ENCODE results near the gene NAALAD2. TPM values are rescaled to one million over a fixed set of nuclear protein-coding genes. Genes with fewer than 3 reads are reported as not detected.
"Not testable (repeated sequence)": the region's sequence is repeated elsewhere in the genome, so short reads cannot be mapped to it uniquely, and the experiment has no call there.

The NAALAD2 gene
- total RNA-seq (2014; rRNA removed; shearing (Covaris generic)), result 0.07 TPM in 1 of 2 replicates, not detected in the other

DNA sequence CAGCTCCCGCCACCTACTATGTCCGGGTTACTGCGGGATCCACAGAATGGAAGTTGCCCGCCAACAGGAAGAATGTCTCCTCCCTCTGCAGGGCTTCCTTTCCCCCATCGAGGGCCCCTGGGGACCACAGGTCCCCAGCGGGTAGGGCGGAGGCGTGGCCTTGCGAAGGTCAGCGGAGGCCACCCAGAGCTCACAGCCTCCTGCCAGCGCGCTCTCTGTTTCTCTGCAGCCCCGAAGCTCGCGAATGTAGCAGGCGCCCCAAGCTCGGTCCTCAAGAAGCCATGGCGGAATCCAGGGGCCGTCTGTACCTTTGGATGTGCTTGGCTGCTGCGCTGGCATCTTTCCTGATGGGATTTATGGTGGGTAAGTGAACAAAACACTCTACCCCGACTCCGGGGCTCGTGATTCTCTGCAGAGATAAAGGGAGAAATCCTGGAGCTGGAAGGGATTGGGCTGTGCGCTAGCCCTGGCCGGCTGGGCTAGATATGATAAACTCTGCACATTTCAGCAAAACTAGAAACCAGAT is at the start of gene NAALAD2:
Gene NAALAD2, plus strand, starts transcription at position 186 of the 526 bp plus-strand sequence. Its CDS starts 96 bp downstream, at position 282.
- no peak for DNase-seq (ENCODE audit: low spot score)

DNA sequence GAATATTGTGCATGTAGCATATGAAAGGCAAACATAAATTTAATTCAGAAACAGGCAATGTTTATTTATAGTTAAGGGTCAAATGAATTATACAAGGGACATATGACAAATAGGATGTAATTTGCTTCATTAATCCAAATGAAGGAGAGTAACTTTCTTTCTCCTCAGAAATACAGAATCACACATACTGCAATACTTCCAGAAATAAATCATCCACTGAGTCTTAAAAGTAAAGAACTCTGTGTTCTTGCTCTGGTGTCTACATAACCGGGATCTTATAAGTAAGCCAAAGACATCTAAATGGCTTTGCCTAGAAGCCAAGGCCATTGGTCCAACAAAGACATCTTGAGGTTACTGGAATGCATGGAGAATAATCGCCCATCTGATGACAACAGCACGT is 48.8 kb upstream of the NAALAD2 start, which contains the start of gene UBTFL1:
Gene UBTFL1, plus strand, starts transcription at position 301 of the 400 bp plus-strand sequence. Its CDS starts 0 bp downstream, at position 301.
- not testable (repeated sequence) for DNase-seq (ENCODE audit: low spot score)

DNA sequence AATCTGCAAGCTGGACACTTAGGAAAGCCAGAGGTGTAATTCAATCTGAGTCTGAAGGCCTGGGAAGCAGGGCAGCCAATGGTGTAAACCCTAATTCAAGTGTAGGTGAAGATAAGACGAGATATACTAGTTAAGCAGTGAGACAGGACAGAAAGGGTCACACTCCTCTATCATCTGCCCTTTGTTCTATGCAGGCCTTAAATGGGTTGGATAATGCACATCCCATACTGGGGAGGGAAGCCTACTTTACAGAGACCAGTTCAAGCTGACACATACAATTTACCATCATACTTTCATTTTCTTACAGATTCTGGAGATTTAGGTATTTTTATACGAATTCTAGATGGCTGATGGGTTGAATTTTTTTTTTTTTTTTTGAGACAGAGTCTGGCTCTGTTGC is 45.7 kb upstream of the NAALAD2 start:
- not testable (repeated sequence) for DNase-seq (ENCODE audit: low spot score)

DNA sequence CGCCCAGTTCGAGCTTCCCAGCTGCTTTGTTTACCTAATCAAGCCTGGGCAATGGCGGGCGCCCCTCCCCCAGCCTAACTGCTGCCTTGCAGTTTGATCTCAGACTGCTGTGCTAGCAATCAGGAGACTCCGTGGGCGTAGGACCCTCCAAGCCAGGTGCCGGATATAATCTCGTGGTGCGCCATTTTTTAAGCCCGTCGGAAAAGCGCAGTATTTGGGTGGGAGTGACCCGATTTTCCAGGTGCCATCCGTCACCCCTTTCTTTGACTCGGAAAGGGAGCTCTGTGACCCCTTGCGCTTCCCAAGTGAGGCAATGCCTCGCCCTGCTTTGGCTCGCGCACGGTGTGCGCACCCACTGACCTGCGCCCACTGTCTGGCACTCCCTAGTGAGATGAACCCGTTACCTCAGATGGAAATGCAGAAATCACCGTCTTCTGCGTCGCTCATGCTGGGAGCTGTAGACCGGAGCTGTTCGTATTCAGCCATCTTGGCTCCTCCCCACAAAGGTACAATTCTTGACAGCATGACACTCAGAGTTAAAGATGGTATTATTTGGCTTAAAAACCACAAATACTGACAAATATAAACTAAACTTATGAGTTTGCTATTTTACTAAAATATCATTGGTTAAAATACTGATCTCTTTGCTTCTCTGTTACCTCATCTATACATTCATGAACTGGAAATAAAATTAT is 39.1 kb upstream of the NAALAD2 start:
- DNase-seq (ENCODE audit: low spot score), result not testable (repeated sequence)

DNA sequence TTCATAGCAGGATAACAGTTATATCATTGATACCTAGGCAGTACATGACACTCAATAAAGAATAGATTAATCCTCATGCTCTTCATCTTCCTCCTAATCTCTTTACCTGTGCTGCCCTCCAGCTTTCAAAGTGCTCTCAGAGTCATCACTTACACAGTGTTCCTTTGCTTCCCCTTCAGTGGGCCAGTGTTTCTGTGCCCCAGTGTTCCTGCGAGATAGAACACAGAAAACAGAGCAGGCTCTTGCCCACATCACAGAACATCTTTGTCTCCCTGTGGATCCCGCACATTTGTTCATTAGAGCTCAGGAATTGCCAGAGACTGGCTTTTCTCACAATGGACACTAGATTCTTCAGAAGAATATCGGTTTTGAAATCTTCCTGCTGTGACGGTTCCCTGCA is 36.2 kb upstream of the NAALAD2 start:
- not testable (repeated sequence) for DNase-seq (ENCODE audit: low spot score)

DNA sequence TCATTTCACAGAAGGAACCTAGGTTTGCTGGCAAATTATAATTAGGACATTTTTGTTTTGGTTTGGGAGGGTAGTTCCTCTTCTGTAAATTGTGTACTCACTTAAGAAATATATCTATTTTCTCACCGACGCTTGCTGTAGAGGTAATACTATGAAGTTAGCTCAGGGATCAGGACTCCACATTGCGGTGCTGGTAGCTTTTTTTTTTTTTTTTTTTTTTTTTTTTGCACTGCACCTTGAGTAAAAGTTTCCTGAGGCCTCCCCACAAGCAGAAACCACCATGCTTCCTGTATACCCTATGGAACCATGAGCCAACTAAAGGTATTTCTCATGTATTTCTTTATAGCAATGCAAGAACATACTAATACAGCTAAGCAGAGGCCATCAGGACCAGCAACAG is 34.0 kb upstream of the NAALAD2 start:
- no peak for DNase-seq (ENCODE audit: low spot score)

DNA sequence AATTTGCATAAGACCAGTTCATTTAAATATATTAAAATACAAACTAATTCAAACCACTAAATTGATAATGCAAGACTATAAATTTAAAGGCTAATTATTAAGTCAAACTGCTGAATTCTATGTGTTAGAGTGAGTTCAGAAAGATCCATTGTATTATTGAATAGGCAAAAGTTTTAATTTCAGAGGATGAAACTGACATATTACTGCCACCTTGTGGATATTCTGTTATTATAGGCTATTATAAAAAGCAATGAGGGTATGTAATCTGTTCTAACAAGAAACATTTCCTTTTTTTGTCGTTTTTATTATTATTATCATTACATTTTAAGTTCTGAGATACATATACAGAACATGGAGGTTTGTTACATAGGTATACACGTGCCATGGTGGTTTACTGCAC is 20.9 kb upstream of the NAALAD2 start:
- DNase-seq (ENCODE audit: low spot score), result no peak

DNA sequence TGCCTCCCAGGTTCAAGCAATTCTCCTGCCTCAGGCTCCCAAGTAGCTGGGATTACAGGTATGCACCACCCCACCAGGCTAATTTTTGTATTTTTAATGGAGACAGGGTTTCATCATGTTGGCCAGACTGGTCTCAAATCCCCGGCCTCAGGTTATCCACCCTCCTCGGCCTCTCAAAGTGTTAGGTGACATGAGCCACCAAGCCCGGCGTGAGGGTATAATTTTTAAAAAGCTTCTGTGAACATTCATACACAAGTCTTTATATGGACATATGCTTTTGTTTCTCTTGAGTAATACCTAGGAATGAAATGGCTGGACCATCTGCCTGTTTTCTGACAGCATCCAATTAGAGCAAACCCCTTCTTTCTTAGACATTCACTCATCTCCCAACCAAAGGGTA is 14.3 kb upstream of the NAALAD2 start:
- no peak for DNase-seq (ENCODE audit: low spot score)

DNA sequence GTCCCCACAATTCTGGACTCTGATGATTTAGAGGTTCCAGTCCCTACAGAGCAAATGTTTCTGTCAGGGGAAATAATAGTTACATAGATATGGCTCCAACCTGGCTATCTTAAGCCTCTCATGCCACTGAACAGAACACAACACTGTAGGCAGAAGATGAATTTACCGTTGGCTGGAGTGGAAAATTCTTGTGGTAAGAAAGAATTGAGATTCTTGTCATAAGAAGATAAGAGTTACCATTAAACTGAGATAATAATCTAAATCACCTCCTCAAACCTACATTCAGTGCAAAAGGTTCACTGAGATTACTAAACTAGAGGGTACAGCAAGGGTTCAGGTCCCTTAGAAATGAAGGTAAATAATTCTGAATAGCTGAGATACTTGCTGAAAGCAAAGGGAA is 10.1 kb upstream of the NAALAD2 start:
- no peak for DNase-seq (ENCODE audit: low spot score)

DNA sequence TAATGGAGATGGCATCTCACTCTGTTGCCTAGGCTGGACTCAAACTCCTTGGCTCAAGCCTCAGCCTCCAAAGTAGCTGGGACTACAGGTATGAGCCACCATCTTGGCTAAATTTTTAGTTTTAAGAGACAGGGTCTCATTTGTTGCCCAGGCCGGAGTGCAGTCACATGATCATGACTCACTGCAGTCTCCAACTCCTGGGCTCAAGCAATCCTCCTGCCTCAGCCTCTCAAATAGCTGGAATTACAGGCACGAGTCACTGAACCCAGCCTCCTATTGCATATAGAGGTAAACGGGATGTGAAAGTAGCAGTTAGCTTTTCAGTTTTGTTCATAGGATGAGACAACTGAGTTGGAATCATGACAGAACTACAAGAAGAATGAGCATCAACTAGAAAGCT is 9.5 kb upstream of the NAALAD2 start:
- DNase-seq (ENCODE audit: low spot score), result no peak

DNA sequence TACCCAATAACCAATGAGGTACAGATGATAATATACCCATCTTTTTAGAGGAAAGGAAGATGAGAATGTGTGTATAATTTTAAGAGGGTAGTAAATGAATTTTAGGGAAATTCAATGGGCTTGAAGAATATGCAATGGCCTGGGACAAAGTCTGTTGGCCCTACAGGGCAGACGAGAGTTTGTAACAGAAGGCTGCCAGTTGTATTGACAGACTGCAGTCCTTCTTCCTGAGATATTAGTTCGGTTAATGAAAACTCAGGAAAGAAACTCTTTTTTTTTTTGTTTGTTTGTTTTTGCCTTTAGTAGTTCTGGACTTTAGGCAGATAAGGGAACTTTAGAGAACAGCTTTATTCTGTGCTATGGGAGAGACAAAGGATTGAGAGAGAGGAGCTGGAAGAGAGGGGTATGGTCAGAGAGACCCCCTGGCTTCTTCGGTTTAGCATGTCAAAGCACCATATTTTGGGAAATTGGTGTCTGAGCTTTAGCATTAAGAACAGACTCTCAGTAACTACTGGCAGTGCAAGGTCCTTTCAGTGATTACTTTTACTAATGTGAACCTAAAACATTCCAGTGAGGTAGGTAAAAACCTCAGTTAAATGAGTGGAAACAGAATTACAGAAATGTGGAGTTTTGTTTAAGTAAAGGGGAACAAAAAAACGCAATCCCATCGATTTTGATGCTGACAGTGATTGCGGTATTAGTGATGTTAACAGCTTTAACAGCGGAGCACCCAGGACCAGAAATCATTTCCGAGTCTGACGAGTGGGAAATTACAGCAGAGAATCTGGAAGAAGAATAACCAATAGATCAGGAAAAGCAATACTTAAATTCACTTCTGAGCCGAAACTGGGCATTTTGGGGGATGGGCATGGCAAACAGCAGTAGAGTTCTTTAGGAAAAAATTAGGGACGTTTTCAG is 644 bp upstream of the NAALAD2 start:
- DNase-seq (ENCODE audit: low spot score), result no peak

DNA sequence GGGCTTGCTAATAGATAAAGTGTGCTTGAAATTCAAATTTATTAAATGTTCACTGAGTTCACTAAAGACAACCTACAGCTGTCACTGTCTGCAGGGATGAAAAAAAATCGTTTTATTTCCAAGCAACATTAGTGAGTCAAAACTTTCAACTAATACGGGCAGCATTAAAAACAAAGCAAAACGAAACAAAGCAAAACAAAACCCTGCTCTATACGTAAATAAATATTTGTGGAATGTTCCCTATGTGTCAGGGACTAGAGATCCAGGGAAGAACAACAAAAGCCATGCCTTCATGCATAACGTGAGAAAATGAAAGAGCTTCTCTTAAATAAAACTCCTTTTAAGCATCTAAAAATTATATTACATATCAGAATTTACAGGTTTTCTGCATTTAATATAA is 553 bp downstream of the NAALAD2 start:
- no peak for DNase-seq (ENCODE audit: low spot score)

DNA sequence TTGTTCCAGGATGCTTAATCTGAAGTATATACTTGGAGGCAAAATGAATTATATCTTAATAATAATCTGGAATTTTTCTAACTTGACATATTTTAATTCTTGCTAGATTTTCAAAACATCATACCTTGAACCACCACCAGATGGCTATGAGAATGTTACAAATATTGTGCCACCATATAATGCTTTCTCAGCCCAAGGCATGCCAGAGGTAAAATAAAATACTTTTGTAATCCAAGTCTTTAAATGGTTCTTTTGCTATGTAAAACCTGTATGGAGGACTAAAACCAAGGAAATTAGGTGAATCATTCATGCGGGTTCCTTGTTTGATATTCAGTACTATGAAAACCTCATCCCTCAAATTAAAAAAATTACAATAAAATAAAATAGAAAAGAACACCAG is 14.4 kb downstream of the NAALAD2 start:
- no peak for DNase-seq (ENCODE audit: low spot score)

DNA sequence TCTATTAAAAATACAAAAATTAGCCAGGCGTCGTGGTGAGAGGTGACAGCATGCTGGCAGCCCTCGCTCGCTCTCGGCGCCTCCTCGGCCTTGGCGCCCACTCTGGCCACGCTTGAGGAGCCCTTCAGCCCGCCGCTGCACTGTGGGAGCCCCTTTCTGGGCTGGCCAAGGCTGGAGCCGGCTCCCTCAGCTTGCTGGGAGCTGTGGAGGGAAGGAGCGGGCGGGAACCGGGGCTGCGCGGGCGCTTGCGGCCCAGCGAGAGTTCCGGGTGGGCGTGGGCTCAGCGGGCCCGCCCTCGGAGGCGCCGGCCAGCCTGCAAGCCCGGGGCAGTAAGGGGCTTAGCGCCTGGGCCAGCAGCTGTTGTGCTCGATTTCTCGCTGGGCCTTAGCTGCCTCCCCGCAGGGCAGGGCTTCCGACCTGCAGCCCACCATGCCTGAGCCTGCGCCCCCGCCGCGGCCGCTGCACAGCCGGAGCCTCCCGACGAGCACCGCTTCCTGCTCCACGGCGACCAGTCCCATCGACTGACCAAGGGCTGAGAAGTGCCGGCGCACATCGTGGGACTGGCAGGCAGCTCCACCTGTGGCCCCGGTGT is 32.6 kb downstream of the NAALAD2 start:
- DNase-seq (ENCODE audit: low spot score), result not testable (repeated sequence)

DNA sequence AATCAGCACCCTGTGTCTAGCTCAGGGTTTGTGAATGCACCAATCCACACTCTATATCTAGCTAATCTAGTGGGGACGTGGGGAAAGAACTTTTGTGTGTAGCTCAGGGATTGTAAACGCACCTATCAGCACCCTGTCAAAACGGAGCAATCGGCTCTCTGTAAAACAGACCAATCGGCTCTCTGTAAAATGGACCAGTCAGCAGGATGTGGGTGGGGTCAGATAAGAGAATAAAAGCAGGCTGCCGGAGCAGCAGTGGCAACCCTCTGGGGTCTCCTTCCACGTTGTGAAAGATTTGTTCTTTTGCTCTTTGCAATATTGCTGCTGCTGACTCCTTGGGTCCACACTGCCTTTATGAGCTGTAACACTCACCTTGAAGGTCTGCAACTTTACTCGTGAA is 33.2 kb downstream of the NAALAD2 start:
- not testable (repeated sequence) for DNase-seq (ENCODE audit: low spot score)

DNA sequence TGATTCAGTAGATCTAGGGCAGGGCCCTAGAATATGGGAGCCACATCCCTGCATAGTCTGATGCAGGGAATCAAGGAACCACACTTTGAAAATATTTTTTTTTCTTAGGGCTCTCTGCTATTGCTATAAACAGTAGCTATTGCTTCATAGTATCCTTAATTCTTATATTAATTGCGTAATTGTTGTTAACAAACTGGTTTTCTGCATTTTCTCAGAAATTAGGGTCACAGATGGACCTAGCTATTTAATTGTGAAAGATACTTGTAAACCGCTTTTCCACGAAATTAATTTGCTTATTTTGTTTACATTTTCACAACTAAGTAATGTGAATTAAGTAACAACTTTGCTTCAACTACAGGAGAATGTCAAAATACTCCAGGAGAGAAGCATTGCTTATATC is 34.1 kb downstream of the NAALAD2 start:
- DNase-seq (ENCODE audit: low spot score), result no peak

DNA sequence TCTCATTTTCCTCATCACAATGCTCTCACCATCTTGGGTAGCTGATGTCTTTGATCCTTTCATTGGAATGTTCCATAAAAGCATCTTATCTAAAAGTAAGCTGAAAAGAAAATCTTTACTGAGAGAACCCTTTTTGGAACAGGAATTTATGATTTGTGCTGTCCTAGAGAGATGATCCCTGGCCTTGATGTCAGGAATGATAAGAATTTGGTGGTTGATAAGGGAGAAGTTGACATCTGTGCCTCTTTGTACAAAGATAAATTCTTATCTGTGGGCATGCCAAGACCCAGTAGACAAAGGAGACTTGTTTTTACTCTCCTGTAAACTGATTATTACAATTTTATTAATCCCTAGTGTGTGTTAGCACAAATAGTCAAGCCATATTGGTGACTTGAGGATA is 36.9 kb downstream of the NAALAD2 start:
- no peak for DNase-seq (ENCODE audit: low spot score)

DNA sequence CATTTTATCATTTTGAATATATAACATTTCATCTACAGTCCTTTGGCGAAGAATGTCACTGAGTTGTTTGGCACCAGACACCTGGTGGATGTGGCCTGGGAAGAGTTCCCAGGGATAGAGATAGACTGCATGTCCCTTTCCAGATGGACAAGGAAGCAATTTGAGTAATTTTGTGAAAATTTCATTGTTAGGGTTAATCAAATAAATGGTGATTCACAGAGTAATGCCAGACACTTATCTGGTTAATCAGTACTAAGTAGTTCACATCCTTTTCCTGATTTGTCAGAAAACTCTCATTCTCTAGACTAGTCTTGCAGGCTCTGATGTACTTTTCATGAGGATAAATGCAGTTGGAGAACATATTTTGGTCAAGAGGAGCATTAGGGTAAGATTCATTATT is 41.6 kb downstream of the NAALAD2 start:
- DNase-seq (ENCODE audit: low spot score), result no peak

DNA sequence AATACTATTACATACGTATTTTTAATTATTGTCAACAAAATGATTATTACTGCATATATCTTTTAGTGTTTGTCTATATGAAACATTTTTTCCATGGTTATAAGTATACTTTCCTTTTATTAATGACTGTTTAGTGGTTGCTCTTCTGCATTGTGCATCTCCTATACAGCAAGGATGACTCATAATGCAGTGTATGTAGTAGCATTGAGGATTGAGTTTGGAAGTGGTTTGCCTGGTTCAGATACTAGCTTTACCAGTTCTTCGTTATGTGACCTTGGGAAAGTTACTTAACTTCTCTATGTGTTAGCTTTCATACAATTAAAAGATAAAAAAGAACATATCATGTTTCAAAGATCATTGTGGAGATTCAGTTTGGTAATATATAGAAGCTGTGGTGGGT is 44.3 kb downstream of the NAALAD2 start:
- no peak for DNase-seq (ENCODE audit: low spot score)

DNA sequence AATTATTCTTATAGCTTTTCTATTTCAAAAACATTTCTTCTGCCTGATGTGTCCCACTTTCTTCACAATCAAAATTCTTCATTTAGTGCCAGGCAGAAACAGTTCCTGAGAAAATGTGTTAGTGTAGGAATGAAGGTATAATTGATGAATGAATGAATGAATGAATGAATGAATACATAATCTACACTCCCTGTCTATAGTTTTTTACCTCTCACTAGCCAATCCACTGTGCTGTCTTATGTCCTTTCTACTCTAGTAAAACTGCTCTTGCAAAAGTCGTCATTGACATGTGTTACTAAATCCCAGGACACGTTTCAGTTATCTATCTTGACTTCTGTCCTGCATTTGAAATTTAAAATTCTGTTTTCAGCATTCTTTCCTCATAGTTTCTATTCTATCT is 45.5 kb downstream of the NAALAD2 start:
- no peak for DNase-seq (ENCODE audit: low spot score)

DNA sequence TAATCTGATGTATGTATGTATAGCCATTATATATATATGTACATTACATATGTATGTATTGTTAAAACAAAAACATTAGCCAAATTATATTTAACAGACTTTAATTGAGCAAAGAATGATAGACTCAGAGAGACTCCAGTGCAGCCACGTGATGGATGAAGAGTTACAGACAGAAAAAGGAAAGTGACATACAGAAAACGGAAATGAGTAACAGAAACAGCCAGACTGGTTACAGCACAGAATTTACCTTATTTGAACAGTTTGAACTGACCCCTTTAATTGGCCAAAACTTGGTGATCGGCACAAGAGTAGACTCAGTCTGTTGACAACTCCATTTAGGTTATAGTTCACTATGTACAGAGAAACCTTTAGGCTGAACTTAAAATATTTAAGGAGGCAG is 53.4 kb downstream of the NAALAD2 start:
- no peak for DNase-seq (ENCODE audit: low spot score)

DNA sequence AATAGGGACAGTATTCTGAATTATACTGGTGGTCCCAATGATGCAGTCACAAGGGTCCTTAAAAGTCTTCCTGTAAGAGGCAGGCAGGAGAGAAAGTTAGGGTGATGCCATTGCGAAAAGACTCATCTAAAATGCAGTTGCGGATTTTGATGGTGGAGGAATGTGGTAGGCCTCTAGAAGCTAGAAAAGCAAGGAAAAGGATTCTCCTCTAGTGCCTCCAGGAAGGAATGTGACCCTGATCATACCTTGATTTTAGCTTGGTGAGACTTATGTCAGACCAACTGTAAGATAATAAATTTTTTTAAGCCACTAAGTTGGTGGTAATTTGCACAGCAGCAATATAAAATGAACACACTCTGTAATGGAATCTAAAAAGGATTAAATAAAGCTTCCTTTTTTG is 54.5 kb downstream of the NAALAD2 start:
- no peak for DNase-seq (ENCODE audit: low spot score)

All from A172 (cell line).